Panc1 (cell line): ENCODE data around the gene PEX7. TPM values are rescaled to one million over a fixed set of nuclear protein-coding genes. Genes with fewer than 3 reads are reported as not detected.

Experiments used
- ATAC-seq: fragments of 200-7000 bp; cut with Tn5 transposase; 2 replicates; pipeline ENCODE4 v1.9.1; 2020; ENCODE audit warnings: mild to moderate bottlenecking, moderate library complexity
- BruUV-seq: library from RNA; stranded (reverse); fragments of 400-500 nt; replicated peaks from 2 replicates; lab custom pipeline; 2021; lab: Mats Ljungman, UMichigan
- CTCF ChIA-PET: fragments of 300-600 bp; sonication (Branson Sonifier 250); formaldehyde crosslinking; loops from one replicate; lab custom pipeline; 2022; ENCODE audit warnings: antibody characterized with exemption; lab: Charles Lee
- POLR2A ChIA-PET: fragments of 300-600 bp; sonication (Branson Sonifier 250); formaldehyde crosslinking; loops from one replicate; lab custom pipeline; 2022; ENCODE audit warnings: antibody characterized with exemption; lab: Charles Lee
- DNase-seq: peaks from one replicate; pipeline ENCODE4 v3.0.0-alpha.2; 2010; ENCODE audit warnings: low read depth, low spot score
- H3K27ac ChIP-seq: 2 replicates; pipeline ENCODE4 v1.5.1; 2011; ENCODE audit warnings: mild to moderate bottlenecking, low read length, inconsistent platforms
- H3K27me3 ChIP-seq: fragments of 200-500 bp; sonication (Bioruptor generic); 2 replicates; pipeline ENCODE4 v1.6.0; 2014; ENCODE audit warnings: low read length, inconsistent platforms; ENCODE audit not compliant: control insufficient read depth, insufficient read depth
- H3K36me3 ChIP-seq: fragments of 200-500 bp; sonication (Bioruptor generic); 2 replicates; pipeline ENCODE4 v1.5.1; 2014; ENCODE audit warnings: inconsistent platforms, mild to moderate bottlenecking, low read length, moderate library complexity; ENCODE audit not compliant: control insufficient read depth, insufficient read depth
- H3K4me1 ChIP-seq: 2 replicates; pipeline ENCODE4 v1.5.1; 2011; ENCODE audit warnings: inconsistent platforms, mild to moderate bottlenecking, low read length, moderate library complexity; ENCODE audit not compliant: control insufficient read depth, insufficient read depth
- H3K4me3 ChIP-seq, 2 experiments: 2 replicates each; pipeline ENCODE4 v1.5.1; 2011 to 2012; ENCODE audit warnings: low read depth in 2 of 2, low read length in 2 of 2, mild to moderate bottlenecking in 2 of 2, inconsistent platforms in 1 of 2, moderate library complexity in 1 of 2
- H3K9me3 ChIP-seq: fragments of 200-500 bp; sonication (Bioruptor generic); 2 replicates; pipeline ENCODE4 v1.5.1; 2014; ENCODE audit warnings: low read depth, mild to moderate bottlenecking, inconsistent platforms, low read length, moderate library complexity; ENCODE audit not compliant: control insufficient read depth, insufficient read depth
- POLR2AphosphoS5 ChIP-seq: IDR thresholded peaks from 2 replicates; pipeline ENCODE4 v1.6.1; 2012; ENCODE audit warnings: mild to moderate bottlenecking, low read depth, low read length, moderate library complexity
- SIN3A ChIP-seq: IDR thresholded peaks from 2 replicates; pipeline ENCODE4 v1.6.1; 2012; ENCODE audit warnings: low read depth, mild to moderate bottlenecking, low read length, moderate library complexity, borderline replicate concordance; ENCODE audit not compliant: insufficient read depth
- TCF7L2 ChIP-seq: IDR thresholded peaks from 2 replicates; pipeline ENCODE4 v1.6.1; 2011; ENCODE audit warnings: mild to moderate bottlenecking, low read depth, low read length, inconsistent platforms
- in situ Hi-C: cut with HindIII; loops from 2 replicates; pipeline ENCODE4 v1.10.0; 2016; ENCODE audit warnings: low sequenced_read_pairs, low pct_unique_long_range_greater_than_20kb
- intact Hi-C: fragments of 100-400 bp; cut with micrococcal nuclease; formaldehyde crosslinking; loops from one replicate; pipeline ENCODE4 v1.10.0; 2022; ENCODE audit not compliant: unreplicated experiment
- total RNA-seq: library from RNA; stranded (reverse); gene quantifications from one replicate; pipeline ENCODE4 v1.2.1, GENCODE V29; 2021; ENCODE audit not compliant: unreplicated experiment
- TF ChIP-seq, protein P1 (sequence below), 2 experiments: IDR thresholded peaks; 2 replicates each; pipeline ENCODE4 v1.6.1; 2011 to 2012; ENCODE audit warnings: low read depth in 2 of 2, control low read depth in 1 of 2, low read length in 1 of 2, mild to moderate bottlenecking in 1 of 2, moderate library complexity in 1 of 2; ENCODE audit not compliant: insufficient read depth in 1 of 2
- TF ChIP-seq, protein P2 (sequence below): fragments of 450-650 bp; IDR thresholded peaks from 2 replicates; pipeline ENCODE4 v1.5.1; 2017; ENCODE audit warnings: mild to moderate bottlenecking

PEX7 gene
- total RNA-seq, 1 experiment from 2014 or later = 8.8 TPM

DNA sequence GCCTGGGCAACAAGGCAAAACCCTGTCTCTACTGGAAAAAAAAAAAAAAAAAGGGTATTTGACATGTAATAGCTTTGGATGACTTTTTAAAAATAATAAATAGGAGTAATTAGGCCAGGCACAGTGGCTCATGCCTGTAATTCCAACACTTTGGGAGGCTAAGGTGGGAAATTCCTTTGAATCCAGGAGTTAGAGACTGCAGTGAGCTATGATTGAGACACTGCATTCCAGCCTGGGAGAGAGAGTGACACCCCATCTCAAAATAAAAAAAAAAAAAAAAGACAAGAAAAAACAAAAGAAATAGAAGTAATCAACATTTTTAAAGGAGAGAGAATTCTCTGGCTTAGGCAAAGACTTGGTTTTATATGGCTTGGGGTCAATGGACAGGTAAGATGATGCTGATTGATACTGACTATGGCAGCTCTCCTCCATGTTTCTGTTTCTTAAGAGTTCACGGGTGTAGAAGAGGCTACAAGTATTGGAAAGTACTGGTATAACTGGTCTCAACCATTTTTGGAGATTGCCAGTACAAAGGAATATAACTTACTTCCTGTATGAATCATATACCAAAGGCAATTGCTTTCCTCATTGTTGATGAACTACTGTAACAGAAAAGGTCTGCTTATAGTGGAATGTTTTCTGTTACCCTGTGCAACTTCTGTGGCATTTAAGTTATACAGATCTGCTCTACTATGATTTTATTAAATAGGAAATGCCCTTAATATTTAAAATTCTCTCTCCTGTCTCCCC, 40.2 kb upstream of the PEX7 start:
- in situ Hi-C loops = no loop called here
- intact Hi-C loops = no loop called here
- TF ChIP-seq SIN3A (no peak), POLR2AphosphoS5 (no peak)
- BruUV-seq = no TSS peak
- Histone ChIP-seq H3K36me3 (no peaks in the 10 kb centered on the region), H3K9me3 (no peaks in the 10 kb centered on the region), H3K4me1 (peaks cover 20% of the 10 kb centered on the region), H3K27me3 (no peaks in the 10 kb centered on the region), H3K27ac (no peak overlapping the region), H3K4me3 (no peak overlapping the region)
- ChIA-PET POLR2A (interaction anchor here (0.7 kb wide), 1 partner anchor 172 kb away, joined by 3 read pairs; no protein-coding TSS in a partner anchor), CTCF (no interaction called here)
- DNase-seq (no peak), ATAC-seq (no peak)

DNA sequence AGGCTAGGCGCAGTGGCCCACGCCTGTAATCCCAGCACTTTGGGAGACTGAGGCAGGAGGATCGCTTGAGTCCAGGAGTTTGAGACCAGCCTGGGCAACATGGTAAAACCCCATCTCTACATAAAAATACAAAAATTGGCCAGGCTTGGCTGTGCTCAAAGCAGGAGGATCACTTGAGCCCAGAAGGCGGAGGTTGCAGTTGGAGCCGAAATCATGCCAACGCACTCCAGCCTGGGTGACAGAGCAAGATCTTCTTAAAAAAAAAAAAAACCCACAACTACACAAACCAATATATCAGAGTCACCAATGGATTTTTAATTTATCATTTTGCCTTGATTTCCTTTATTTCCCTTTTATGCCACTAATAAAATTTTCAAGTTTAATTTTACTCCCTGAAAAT, 39.4 kb upstream of the PEX7 start:
- Histone ChIP-seq H3K4me3 (no peak overlapping the region), H3K27ac (no peak overlapping the region), H3K9me3 (no peaks in the 10 kb centered on the region), H3K36me3 (no peaks in the 10 kb centered on the region), H3K27me3 (no peaks in the 10 kb centered on the region), H3K4me1 (peaks cover 28% of the 10 kb centered on the region)
- intact Hi-C loops (no loop called here), in situ Hi-C loops (no loop called here)
- DNase-seq = no peak
- CTCF ChIA-PET = no interaction called here
- POLR2A ChIA-PET = no interaction called here
- ATAC-seq = no peak
- TF ChIP-seq, protein P1, sequence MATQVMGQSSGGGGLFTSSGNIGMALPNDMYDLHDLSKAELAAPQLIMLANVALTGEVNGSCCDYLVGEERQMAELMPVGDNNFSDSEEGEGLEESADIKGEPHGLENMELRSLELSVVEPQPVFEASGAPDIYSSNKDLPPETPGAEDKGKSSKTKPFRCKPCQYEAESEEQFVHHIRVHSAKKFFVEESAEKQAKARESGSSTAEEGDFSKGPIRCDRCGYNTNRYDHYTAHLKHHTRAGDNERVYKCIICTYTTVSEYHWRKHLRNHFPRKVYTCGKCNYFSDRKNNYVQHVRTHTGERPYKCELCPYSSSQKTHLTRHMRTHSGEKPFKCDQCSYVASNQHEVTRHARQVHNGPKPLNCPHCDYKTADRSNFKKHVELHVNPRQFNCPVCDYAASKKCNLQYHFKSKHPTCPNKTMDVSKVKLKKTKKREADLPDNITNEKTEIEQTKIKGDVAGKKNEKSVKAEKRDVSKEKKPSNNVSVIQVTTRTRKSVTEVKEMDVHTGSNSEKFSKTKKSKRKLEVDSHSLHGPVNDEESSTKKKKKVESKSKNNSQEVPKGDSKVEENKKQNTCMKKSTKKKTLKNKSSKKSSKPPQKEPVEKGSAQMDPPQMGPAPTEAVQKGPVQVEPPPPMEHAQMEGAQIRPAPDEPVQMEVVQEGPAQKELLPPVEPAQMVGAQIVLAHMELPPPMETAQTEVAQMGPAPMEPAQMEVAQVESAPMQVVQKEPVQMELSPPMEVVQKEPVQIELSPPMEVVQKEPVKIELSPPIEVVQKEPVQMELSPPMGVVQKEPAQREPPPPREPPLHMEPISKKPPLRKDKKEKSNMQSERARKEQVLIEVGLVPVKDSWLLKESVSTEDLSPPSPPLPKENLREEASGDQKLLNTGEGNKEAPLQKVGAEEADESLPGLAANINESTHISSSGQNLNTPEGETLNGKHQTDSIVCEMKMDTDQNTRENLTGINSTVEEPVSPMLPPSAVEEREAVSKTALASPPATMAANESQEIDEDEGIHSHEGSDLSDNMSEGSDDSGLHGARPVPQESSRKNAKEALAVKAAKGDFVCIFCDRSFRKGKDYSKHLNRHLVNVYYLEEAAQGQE (IDR thresholded peaks at IDR 0.05; ENCODE audit: insufficient read depth in 1 of 2, low read depth in 2 of 2, low read length in 1 of 2) = no peak
- TF ChIP-seq TCF7L2 (no peak), POLR2AphosphoS5 (no peak), SIN3A (no peak)
- TF ChIP-seq, protein P2, sequence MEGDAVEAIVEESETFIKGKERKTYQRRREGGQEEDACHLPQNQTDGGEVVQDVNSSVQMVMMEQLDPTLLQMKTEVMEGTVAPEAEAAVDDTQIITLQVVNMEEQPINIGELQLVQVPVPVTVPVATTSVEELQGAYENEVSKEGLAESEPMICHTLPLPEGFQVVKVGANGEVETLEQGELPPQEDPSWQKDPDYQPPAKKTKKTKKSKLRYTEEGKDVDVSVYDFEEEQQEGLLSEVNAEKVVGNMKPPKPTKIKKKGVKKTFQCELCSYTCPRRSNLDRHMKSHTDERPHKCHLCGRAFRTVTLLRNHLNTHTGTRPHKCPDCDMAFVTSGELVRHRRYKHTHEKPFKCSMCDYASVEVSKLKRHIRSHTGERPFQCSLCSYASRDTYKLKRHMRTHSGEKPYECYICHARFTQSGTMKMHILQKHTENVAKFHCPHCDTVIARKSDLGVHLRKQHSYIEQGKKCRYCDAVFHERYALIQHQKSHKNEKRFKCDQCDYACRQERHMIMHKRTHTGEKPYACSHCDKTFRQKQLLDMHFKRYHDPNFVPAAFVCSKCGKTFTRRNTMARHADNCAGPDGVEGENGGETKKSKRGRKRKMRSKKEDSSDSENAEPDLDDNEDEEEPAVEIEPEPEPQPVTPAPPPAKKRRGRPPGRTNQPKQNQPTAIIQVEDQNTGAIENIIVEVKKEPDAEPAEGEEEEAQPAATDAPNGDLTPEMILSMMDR = no peak
- BruUV-seq = no TSS peak
